CD14-positive monocyte (primary cell): ENCODE results near the gene CRYBG1. TPM values are rescaled to one million over a fixed set of nuclear protein-coding genes. Genes with fewer than 3 reads are reported as not detected.

Source experiments
- DNase-seq, 3 donors: peaks; one replicate each; pipeline ENCODE4 v3.0.0-alpha.2; 2011 to 2022
- H2AFZ ChIP-seq: 2 replicates; pipeline ENCODE4 v1.6.0; 2012; ENCODE audit warnings: mild to moderate bottlenecking, low read depth, low read length, inconsistent platforms; ENCODE audit not compliant: insufficient read depth, poor library complexity, severe bottlenecking
- H3K27ac ChIP-seq, 2 donors: 1 replicate in 1 of 2; 2 replicates in 1 of 2; pipeline ENCODE4 v1.5.1; 2012 to 2013; ENCODE audit warnings: low read length in 2 of 2, control low read depth in 1 of 2, inconsistent platforms in 1 of 2, low read depth in 1 of 2, mild to moderate bottlenecking in 1 of 2
- H3K27me3 ChIP-seq, 2 donors: one replicate each; pipeline versions ENCODE4 v1.6.0 to v1.6.1; 2011 to 2013; ENCODE audit warnings: low read length in 2 of 2; ENCODE audit not compliant: control insufficient read depth in 2 of 2, insufficient read depth in 2 of 2
- H3K36me3 ChIP-seq, 2 donors: replicated peaks in 1 of 2; 1 replicate in 1 of 2; 2 replicates in 1 of 2; pipeline versions ENCODE4 v1.5.1 to v1.6.1; 2012 to 2013; ENCODE audit warnings: low read length in 2 of 2, control low read depth in 1 of 2, inconsistent platforms in 1 of 2, mild to moderate bottlenecking in 1 of 2; ENCODE audit not compliant: insufficient read depth in 2 of 2, control insufficient read depth in 1 of 2
- H3K4me1 ChIP-seq, 2 donors: 1 replicate in 1 of 2; 2 replicates in 1 of 2; pipeline versions ENCODE4 v1.5.1 to v1.6.1; 2012 to 2013; ENCODE audit warnings: low read length in 2 of 2, control low read depth in 1 of 2, inconsistent platforms in 1 of 2, mild to moderate bottlenecking in 1 of 2, moderate library complexity in 1 of 2; ENCODE audit not compliant: insufficient read depth in 2 of 2, control insufficient read depth in 1 of 2
- H3K4me2 ChIP-seq: replicated peaks from 2 replicates; pipeline ENCODE3; 2012; ENCODE audit warnings: low read length, moderate library complexity, mild to moderate bottlenecking; ENCODE audit not compliant: poor library complexity, severe bottlenecking; ENCODE audit errors: extremely low read depth
- H3K4me3 ChIP-seq, 3 experiments: fragments of 200-600 bp in 1 of 3; sonication (generic) in 1 of 3; replicated peaks in 1 of 3; 1 replicate in 2 of 3; 2 replicates in 1 of 3; pipeline ENCODE4 v1.5.1; 2011 to 2013; ENCODE audit warnings: low read length in 3 of 3, mild to moderate bottlenecking in 3 of 3, control low read depth in 2 of 3, low read depth in 2 of 3, inconsistent platforms in 1 of 3, moderate library complexity in 1 of 3
- H3K79me2 ChIP-seq: 2 replicates; pipeline ENCODE4 v1.6.0; 2012; ENCODE audit warnings: mild to moderate bottlenecking, control low read depth, inconsistent platforms, low read length, moderate library complexity; ENCODE audit not compliant: insufficient read depth
- H3K9ac ChIP-seq: 2 replicates; pipeline ENCODE4 v1.6.0; 2017; ENCODE audit warnings: low read length, mild to moderate bottlenecking; ENCODE audit not compliant: insufficient read depth, poor library complexity, severe bottlenecking
- H3K9me3 ChIP-seq, 2 donors: replicated peaks in 1 of 2; 1 replicate in 1 of 2; 2 replicates in 1 of 2; pipeline versions ENCODE4 v1.5.1 to v1.6.1; 2012 to 2013; ENCODE audit warnings: low read length in 2 of 2, control low read depth in 1 of 2; ENCODE audit not compliant: control insufficient read depth in 1 of 2, insufficient read depth in 1 of 2
- H4K20me1 ChIP-seq: 2 replicates; pipeline ENCODE4 v1.6.0; 2012; ENCODE audit warnings: mild to moderate bottlenecking, low read length, control low read depth, moderate library complexity; ENCODE audit not compliant: insufficient read depth
- H3K27ac Mint-ChIP-seq, 7 donors: one replicate each; pipeline ENCODE4 v1.8.0; 2020; ENCODE audit warnings: mild to moderate bottlenecking in 7 of 7, mixed read lengths in 7 of 7, moderate library complexity in 6 of 7, inconsistent platforms in 2 of 7
- H3K27me3 Mint-ChIP-seq, 3 donors: one replicate each; pipeline ENCODE4 v1.8.0; 2021 to 2022; ENCODE audit warnings: low read depth in 3 of 3, mild to moderate bottlenecking in 3 of 3, mixed read lengths in 3 of 3, moderate library complexity in 3 of 3, inconsistent platforms in 1 of 3
- H3K36me3 Mint-ChIP-seq, 2 donors: one replicate each; pipeline ENCODE4 v1.8.0; 2020; ENCODE audit warnings: mixed read lengths in 2 of 2, inconsistent platforms in 1 of 2, mild to moderate bottlenecking in 1 of 2
- H3K4me1 Mint-ChIP-seq: one replicate; pipeline ENCODE4 v1.8.0; 2020; ENCODE audit warnings: mild to moderate bottlenecking, mixed read lengths
- H3K4me3 Mint-ChIP-seq, 2 donors: one replicate each; pipeline ENCODE4 v1.8.0; 2020; ENCODE audit warnings: mild to moderate bottlenecking in 2 of 2, mixed read lengths in 2 of 2, moderate library complexity in 1 of 2
- H3K9me3 Mint-ChIP-seq, 7 donors: one replicate each; pipeline ENCODE4 v1.8.0; 2020 to 2022; ENCODE audit warnings: mixed read lengths in 7 of 7, mild to moderate bottlenecking in 6 of 7, moderate library complexity in 6 of 7, inconsistent platforms in 2 of 7
- WGBS: methylation state at CpG from one replicate; pipeline ENCODE4 v1.1.5; 2013; ENCODE audit warnings: missing lambda C conversion rate; ENCODE audit not compliant: insufficient coverage; 5-methylcytosine and 5-hydroxymethylcytosine counted together
- intact Hi-C, 2 donors: fragments of 100-400 bp; cut with micrococcal nuclease; formaldehyde crosslinking; loops; one replicate each; pipeline versions ENCODE4 v1.15.0 to v1.15.1; 2023
- polyA plus RNA-seq, 3 donors: library from polyadenylated mRNA; depleted of rRNA in 1 of 3; unstranded in 2 of 3; stranded (reverse) in 1 of 3; fragments of 300-500 nt in 2 of 3; fragments of >200 nt in 1 of 3; fragmentation: Illumina TruSeq in 2 of 3; gene quantifications; 1 replicate in 2 of 3; 2 replicates in 1 of 3; pipeline ENCODE4 v1.2.3, GENCODE V29; 2012 to 2021
- TF ChIP-seq, protein P1 (sequence below): fragments of 200-600 bp; IDR thresholded peaks from one replicate; pipeline ENCODE4 v1.8.0; 2022; ENCODE audit warnings: antibody characterized with exemption, mild to moderate bottlenecking

CRYBG1 gene
- polyA plus RNA-seq, 3 donors = 7.9 to 11.9 (median 11.1) TPM

DNA sequence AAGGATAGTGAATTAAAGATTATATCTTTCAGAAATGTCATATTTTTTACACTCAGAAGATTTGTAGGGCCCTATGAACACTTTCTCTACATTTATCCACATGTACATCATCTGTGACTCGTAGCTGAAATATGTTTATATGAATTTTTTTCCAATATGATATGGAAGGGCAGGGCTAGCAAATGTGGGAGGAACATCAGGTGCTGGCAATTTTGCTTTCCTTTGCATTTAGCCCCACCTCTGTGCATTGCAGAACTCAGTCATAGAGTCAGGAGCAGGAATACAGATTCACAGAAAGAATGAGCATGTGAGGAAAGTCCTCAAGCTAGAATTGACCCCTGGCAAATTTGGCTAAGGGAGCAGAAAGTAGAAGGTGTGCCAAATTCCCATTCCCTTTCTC lies 129.9 kb downstream of the CRYBG1 start:
- Histone ChIP-seq H3K27me3 (no peaks in the 10 kb centered on the region), H3K36me3 (no peaks in the 10 kb centered on the region), H3K9ac (no peak overlapping the region), H3K27ac (no peak overlapping the region), H2AFZ (no peak overlapping the region), H3K79me2 (no peaks in the 10 kb centered on the region), H3K4me2 (no peak overlapping the region), H4K20me1 (no peaks in the 10 kb centered on the region), H3K4me3 (no peak overlapping the region), H3K4me1 (peaks cover 20 to 22% of the 10 kb centered on the region in 2 donors), H3K9me3 (no peaks in the 10 kb centered on the region)
- no peak for DNase-seq
- intact Hi-C loops = no loop called here
- no peak overlapping the region for H3K4me3 Mint-ChIP-seq
- H3K9me3 Mint-ChIP-seq = peaks cover 0 to 3% (median 0%) of the 10 kb centered on the region in 7 donors
- no CpG with 5 or more reads among the region's 1 CpG for WGBS
- peaks cover 35% of the 10 kb centered on the region for H3K4me1 Mint-ChIP-seq
- no peaks in the 10 kb centered on the region for H3K27me3 Mint-ChIP-seq
- H3K36me3 Mint-ChIP-seq = peaks cover 0 to 2% of the 10 kb centered on the region in 2 donors
- no peak overlapping the region for H3K27ac Mint-ChIP-seq
- TF ChIP-seq, protein P1, sequence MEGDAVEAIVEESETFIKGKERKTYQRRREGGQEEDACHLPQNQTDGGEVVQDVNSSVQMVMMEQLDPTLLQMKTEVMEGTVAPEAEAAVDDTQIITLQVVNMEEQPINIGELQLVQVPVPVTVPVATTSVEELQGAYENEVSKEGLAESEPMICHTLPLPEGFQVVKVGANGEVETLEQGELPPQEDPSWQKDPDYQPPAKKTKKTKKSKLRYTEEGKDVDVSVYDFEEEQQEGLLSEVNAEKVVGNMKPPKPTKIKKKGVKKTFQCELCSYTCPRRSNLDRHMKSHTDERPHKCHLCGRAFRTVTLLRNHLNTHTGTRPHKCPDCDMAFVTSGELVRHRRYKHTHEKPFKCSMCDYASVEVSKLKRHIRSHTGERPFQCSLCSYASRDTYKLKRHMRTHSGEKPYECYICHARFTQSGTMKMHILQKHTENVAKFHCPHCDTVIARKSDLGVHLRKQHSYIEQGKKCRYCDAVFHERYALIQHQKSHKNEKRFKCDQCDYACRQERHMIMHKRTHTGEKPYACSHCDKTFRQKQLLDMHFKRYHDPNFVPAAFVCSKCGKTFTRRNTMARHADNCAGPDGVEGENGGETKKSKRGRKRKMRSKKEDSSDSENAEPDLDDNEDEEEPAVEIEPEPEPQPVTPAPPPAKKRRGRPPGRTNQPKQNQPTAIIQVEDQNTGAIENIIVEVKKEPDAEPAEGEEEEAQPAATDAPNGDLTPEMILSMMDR = no peak

DNA sequence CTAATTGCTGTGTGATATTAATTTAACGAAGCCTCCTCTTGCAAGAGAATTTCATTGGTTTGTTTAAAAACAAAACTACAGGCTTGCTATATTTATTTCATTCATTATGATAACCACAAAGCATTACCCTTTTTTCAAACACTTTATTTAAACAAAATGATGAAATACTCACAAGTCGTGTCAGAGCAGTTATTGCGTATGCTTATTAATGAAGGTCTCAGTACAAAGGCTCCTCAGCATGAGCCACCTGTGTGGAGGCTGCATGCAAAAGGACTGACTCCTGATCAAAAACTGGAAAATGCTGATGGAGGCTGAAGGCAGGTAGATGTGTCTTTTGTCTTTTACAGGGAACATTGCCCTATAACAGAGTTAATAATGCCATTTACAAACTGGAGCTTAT lies 130.5 kb downstream of the CRYBG1 start:
- Histone ChIP-seq H3K27ac (no peak overlapping the region), H3K4me1 (peaks cover 20 to 22% of the 10 kb centered on the region in 2 donors), H3K36me3 (no peaks in the 10 kb centered on the region), H3K27me3 (no peaks in the 10 kb centered on the region), H4K20me1 (no peaks in the 10 kb centered on the region), H3K9me3 (no peaks in the 10 kb centered on the region), H3K4me2 (no peak overlapping the region), H3K79me2 (no peaks in the 10 kb centered on the region), H3K4me3 (no peak overlapping the region), H3K9ac (no peak overlapping the region), H2AFZ (no peak overlapping the region)
- intact Hi-C loops = no loop called here
- WGBS = 20% methylated on average over 1 of the region's 3 CpGs
- TF ChIP-seq, protein P1 = no peak
- Mint-ChIP-seq H3K27me3 (no peaks in the 10 kb centered on the region), H3K4me1 (peaks cover 32% of the 10 kb centered on the region), H3K36me3 (peaks cover 0 to 2% of the 10 kb centered on the region in 2 donors), H3K9me3 (peaks cover 0 to 3% (median 0%) of the 10 kb centered on the region in 7 donors), H3K27ac (no peak overlapping the region), H3K4me3 (no peak overlapping the region)
- no peak for DNase-seq
